DMS53 (cell line): Measurements from ENCODE around the gene PCED1A.
"Not testable (repeated sequence)": the region's sequence is repeated elsewhere in the genome, so short reads cannot be mapped to it uniquely, and the experiment has no call there.

Experiments
- DNase-seq: peaks from one replicate; lab custom pipeline; 2025; lab: John Stamatoyannopoulos, UW

Gene PCED1A

GRCh38 chr20:2829376-2829775 lies 11.1 kb downstream of the PCED1A start:
- no peak for DNase-seq

GRCh38 chr20:2826655-2827054 lies 13.8 kb downstream of the PCED1A start:
- DNase-seq, result no peak

- DNase-seq, result no peak
Observed at GRCh38 chr20:2825761-2826160, 14.7 kb downstream of the PCED1A start.

GRCh38 chr20:2822073-2822472 lies 18.4 kb downstream of the PCED1A start:
- peak; percentile 20 for DNase-seq

GRCh38 chr20:2820896-2821869 lies 19.3 kb downstream of the PCED1A start:
- DNase-seq, result peak; percentile 21

GRCh38 chr20:2820084-2820895 lies 20.2 kb downstream of the PCED1A start:
- DNase-seq, result no peak

- DNase-seq, result no peak
Observed at GRCh38 chr20:2817891-2818595, 22.4 kb downstream of the PCED1A start.

- DNase-seq, result no peak
Observed at GRCh38 chr20:2817341-2817726, 23.1 kb downstream of the PCED1A start.

GRCh38 chr20:2816583-2817340 lies 23.7 kb downstream of the PCED1A start:
- peak; percentile 65 for DNase-seq

- DNase-seq, result no peak
Observed at GRCh38 chr20:2816030-2816582, 24.3 kb downstream of the PCED1A start, which contains the start of gene TMEM239. Gene TMEM239, plus strand, starts transcription at chr20:2816364. Its CDS starts 191 bp downstream, at chr20:2816555.

GRCh38 chr20:2815242-2815900 lies 25.1 kb downstream of the PCED1A start:
- DNase-seq, result no peak

GRCh38 chr20:2814587-2815051 lies 25.8 kb downstream of the PCED1A start, which contains the start of gene C20orf141:
Gene C20orf141, plus strand, starts transcription at chr20:2814987. Its CDS starts 198 bp downstream, at chr20:2815185.
- no peak for DNase-seq

GRCh38 chr20:2814076-2814475 lies 26.4 kb downstream of the PCED1A start:
- DNase-seq, result no peak

GRCh38 chr20:2812189-2812588 lies 28.3 kb downstream of the PCED1A start:
- DNase-seq, result no peak

GRCh38 chr20:2809690-2810089 lies 30.8 kb downstream of the PCED1A start:
- DNase-seq, result no peak

GRCh38 chr20:2807929-2808328 lies 32.5 kb downstream of the PCED1A start:
- not testable (repeated sequence) for DNase-seq

- no peak for DNase-seq
Observed at GRCh38 chr20:2807019-2807418, 33.4 kb downstream of the PCED1A start.

- no peak for DNase-seq
Observed at GRCh38 chr20:2806351-2806701, 34.1 kb downstream of the PCED1A start.

GRCh38 chr20:2805689-2806350 lies 34.6 kb downstream of the PCED1A start:
- no peak for DNase-seq
